GM12892 (cell line): ENCODE results near the gene ASTN2.
"Not testable (repeated sequence)": the region's sequence is repeated elsewhere in the genome, so short reads cannot be mapped to it uniquely, and the experiment has no call there.

Source experiments
- DNase-seq: peaks from one replicate; pipeline ENCODE4 v3.0.0; 2011; ENCODE audit not compliant: insufficient read length
- FAIRE-seq: peaks from 2 replicates; lab custom pipeline; 2011; peaks lifted over from hg19 to GRCh38; lab: Jason Lieb, UNC
- POLR2A ChIP-seq: IDR thresholded peaks from 2 replicates; pipeline ENCODE4 v1.6.1; 2011; ENCODE audit warnings: low read depth, low read length, control low read depth
- POLR2AphosphoS5 ChIP-seq: IDR thresholded peaks from 2 replicates; pipeline ENCODE4 v1.6.1; 2011; ENCODE audit warnings: low read depth, low read length, control low read depth
- TAF1 ChIP-seq: IDR thresholded peaks from 2 replicates; pipeline ENCODE4 v1.6.1; 2011; ENCODE audit warnings: low read depth, mild to moderate bottlenecking, control low read depth, low read length, borderline replicate concordance

ASTN2 gene

DNA sequence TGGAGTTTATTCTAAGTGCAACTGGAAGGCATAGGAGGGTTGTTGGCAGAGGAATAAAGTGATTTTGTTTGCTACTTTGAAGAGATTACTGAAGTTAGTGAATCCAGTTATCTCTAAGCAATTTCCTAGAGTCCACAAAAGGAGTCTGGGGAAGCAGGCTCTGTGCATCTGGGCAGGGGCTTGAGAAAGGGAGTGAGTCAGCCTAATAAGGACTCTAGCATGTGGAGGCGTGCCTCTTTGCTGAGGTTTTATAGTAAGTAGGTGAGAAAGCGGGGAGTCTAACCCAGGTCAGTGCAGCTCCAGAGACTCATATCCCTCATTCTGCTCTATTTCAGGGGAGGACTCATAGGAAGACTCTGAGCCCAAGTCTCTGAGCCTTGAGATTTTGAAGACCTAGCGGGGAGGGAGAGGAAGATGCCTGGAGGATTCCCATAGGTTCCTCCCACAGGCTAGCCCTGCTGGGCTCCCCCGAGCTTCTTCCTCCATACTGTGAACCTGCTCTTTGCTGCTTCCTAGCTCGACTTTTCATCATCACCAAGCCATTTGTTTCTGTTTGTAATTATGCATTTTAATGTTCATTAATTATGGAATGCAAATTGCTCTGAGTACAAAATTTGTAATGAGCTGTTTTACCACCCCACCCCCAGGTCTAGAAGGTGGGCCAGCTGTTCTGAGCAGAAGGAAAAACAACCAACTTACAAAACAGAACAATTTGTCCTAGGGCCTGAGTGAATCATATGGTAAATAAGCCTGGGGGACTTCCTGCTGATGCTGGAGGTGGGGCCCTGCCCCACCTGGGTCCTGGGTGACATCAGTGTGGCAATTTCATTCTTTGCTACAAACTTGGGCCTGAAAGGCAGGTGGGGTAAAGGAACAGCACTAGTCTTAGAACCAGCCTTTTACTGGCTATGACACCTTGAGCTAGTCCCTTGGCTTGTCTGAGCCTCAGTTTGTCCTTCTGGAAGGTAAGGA, 577.6 kb downstream of the ASTN2 start:
- TF ChIP-seq TAF1 (no peak), POLR2A (no peak), POLR2AphosphoS5 (no peak)
- DNase-seq = no peak
- FAIRE-seq = no peak

DNA sequence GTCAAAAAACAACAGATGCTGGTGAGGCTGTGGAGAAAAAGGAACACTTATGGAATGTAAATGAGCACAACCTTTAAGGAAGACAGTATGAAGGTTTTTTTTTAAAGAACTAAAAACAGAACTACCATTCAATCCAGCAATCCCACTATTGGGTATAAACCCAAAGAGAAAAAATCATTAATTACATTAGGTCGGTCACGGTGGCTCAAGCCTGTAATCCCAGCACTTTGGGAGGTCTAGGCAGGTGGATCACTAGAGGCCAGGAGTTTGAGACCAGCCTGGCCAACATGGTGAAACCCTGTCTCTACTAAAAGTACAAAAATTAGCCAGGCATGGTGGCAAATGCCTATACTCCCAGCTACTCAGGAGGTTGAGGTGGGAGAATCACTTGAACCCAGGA, 584.5 kb downstream of the ASTN2 start:
- not testable (repeated sequence) for DNase-seq, FAIRE-seq

DNA sequence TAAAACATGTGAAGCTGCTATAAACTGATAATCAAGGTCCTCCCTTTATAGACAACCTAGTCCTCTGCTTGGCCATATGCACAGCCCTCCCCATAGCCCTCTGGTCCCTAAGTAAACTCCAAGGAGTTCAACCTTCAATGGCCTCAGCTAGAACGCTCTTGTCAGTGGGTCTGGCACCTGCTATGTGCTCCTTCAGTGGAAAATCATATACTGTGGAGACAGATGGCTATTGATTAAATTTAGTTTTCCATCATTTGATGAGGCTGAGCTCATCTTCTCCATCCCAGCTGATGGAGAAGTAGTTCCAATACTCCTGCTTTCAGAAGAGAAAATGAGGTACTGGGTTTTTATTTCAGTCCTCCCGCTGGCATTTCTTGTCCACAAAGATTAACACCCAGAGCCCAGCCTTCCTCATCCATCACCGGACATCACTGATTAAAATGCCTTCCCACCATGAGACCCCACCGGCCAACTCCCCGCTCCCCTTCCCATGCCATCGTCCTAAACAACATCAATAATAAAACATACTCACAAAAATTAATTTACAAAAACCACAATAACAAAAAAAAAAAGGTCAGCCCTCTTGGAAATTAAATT, 593.1 kb downstream of the ASTN2 start:
- FAIRE-seq = no peak
- DNase-seq = no peak
- TF ChIP-seq POLR2A = no peak
- TF ChIP-seq POLR2AphosphoS5 = no peak
- no peak for TF ChIP-seq TAF1

DNA sequence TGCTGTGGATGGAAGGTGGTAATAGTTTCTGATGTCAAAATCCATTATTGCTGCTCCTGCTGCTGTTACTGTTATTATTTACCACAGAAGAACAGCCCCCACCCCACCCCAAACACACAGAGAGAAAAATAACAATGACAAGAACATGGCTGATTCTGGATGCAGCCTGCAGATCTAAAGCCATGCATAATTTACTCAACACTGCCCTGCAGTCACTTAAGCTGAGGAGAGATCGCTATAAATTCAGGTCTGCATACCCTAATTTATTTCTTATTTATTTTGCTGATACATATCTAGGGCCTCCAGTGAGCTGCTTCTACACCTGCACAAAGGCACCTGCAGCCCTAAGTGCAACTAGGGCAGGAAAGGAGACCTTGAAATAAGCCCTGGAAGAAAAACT, 595.7 kb downstream of the ASTN2 start:
- DNase-seq = no peak
- no peak for TF ChIP-seq POLR2A
- no peak for TF ChIP-seq POLR2AphosphoS5
- no peak for TF ChIP-seq TAF1
- no peak for FAIRE-seq

DNA sequence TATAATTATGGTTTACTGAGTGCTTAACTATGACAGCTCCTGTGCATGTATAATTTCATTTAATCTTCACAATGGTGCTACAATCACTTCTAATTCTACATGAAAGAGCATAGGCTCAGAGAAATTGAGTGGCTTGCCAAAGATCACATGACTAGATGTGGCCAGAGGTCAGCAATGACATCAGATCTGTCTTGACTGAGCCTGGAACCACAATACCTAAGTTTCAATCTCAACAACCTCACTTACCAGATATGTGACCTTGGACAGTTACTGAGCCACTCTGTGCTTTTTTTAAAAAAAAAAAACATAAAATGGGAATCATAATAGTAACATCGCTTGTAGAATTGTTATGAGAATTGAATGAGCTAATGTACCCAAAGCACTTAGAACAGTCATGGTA, 597.1 kb downstream of the ASTN2 start:
- FAIRE-seq (no peak), DNase-seq (no peak)
- no peak for TF ChIP-seq POLR2A

DNA sequence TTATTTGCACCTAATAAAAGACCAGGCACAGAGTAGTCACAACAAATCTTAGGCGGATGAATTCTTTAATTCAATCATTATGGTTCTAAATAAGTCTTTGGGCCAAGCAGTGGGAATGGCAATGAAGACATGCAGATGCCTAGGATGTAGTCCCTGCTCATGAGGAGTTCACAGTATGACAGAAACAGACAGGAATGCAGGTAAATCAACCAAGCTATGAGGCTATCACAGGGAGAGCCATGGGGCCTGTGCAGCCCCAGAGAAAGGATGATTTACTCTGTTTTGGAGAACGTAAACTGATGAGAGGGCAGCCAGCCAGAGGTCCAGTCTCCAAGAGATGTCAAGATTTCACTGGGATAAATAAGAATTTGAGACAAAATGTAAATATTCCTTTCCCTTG, 598.4 kb downstream of the ASTN2 start:
- FAIRE-seq (no peak), DNase-seq (no peak)
- no peak for TF ChIP-seq POLR2A
- TF ChIP-seq TAF1 = no peak

DNA sequence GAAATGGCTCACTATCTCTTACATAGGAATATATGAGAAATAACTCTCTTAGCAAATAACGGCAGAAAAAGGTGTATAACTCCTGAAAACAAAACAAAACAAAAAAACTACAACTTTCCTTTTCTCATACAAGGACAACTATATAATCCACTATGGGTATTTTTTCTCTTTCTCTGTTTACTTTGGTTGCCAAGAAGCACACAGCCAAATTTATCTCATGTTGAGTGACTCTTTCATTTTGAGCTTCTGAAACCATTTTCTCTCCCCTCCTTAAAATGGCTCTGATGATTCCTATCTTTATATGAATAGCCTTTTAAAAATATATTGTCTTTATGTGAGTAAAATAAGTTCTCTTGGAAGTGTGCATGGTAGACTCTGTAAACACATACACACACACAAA, 599.0 kb downstream of the ASTN2 start:
- DNase-seq (no peak), FAIRE-seq (no peak)
- no peak for TF ChIP-seq TAF1
- no peak for TF ChIP-seq POLR2A

DNA sequence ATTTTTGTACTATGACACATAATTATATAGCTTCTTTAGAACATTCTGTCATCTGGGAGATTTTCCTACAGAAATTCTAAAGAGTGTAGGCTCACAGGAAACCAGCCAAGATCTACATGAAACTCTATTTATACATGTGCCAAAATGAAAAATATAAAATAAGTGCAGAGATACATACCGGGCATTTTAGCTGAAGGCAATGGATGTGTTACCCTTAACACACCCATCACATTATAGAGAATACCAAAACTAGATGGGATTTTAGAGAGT, 601.9 kb downstream of the ASTN2 start:
- TF ChIP-seq POLR2AphosphoS5 = no peak
- TF ChIP-seq POLR2A = no peak
- TF ChIP-seq TAF1 = no peak
- FAIRE-seq (no peak), DNase-seq (no peak)

DNA sequence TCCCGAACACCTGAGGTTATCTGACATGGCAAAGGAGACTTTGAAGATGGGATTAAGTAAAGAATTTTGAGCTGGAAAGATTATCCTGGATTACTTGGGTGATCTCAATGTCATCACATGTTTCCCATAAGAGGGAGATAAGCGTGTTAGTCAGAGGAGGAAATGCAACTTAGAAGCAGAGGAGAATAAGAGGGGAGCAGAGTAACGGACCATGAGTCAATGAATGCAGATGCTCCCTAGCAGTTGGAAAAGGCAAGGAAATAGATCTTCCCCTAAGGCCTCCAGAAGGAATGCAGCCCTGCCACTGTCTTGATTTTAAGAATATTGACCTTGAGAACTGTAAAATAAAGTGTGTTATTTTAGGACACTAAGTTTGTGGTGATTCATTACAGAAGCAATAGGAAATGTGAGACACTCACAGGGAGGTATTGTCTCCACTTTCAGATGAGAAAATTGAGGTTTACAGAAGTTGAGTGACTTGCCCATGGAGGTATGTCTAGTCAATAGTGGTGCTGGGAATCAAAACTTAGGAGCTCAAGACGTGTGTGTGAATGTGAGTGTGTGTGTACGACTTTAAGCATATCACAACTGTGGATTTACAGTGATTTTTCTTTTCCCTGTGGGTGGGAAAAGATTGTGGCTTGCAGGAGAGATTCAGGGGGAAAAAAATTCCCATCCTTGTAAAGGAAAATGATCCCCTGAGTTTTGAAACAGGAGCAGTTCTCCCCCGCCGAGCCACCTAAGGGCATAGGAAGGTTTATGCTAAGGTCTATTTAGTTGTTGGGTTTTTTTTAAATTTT, 602.4 kb downstream of the ASTN2 start:
- DNase-seq = no peak
- no peak for TF ChIP-seq POLR2A
- FAIRE-seq = no peak

DNA sequence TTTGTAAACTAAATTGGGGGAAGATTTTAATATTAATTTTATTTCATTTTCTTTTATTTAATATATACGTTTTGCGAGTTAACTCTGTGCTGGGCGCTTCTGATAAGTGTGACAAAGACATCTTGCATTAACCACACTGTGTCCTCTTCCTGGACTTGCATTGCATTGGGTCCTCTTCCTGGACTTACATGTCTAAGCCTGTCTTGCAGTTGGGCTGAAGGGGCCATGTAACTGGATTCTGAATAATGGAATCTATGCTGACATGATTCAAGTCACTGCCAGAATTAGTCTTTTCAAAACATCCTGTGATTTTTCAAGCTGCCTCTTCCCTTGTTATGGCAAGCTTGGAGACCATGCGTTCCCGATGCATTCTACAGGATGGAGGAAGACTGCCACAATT, 605.2 kb downstream of the ASTN2 start:
- no peak for TF ChIP-seq TAF1
- no peak for TF ChIP-seq POLR2AphosphoS5
- no peak for TF ChIP-seq POLR2A
- FAIRE-seq = no peak

DNA sequence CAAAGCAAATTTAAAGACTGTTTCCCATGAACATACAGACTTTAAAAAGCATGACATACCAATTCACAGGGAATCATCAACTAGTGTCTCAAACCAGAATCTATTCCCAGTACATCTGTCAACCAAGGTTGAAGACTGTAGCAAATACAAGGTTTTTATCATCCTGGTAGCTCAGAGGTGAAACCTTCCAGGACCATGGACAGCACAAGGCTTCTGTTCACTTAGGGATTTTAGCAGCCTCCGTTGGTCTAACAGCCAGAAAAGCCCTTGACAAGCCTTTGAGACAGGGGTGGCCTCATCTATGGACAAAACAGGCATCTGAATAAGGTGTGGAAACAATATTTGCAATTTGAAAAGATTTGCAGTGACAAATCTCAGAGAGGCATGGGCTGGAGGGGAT, 608.8 kb downstream of the ASTN2 start:
- no peak for DNase-seq
- FAIRE-seq = no peak

More for the DNA sequence above, 605.2 kb downstream of the ASTN2 start:
- no peak for DNase-seq

DNA sequence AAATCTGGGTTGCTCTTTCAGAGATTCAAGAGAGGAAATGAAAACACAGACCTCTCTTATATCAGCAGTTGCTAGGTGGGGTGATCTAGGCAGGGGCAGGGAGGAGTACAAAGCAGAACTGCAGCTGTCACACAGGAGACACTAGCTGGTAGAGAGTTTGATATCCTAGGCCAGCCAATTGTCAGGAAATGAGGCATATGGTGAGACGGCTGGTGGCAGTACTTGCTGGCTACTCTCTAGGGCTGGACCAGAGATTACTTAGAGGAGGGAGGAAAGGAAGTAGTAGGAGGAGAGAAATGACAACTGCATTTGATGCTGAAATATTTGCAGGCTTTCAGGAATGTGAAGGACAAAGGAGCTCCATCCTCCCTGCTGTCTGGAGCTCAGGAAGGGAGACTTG, 614.0 kb downstream of the ASTN2 start:
- no peak for DNase-seq
- TF ChIP-seq TAF1 (no peak), POLR2A (no peak), POLR2AphosphoS5 (no peak)

More for the DNA sequence above, 608.8 kb downstream of the ASTN2 start:
- TF ChIP-seq POLR2AphosphoS5 = no peak
- no peak for TF ChIP-seq TAF1
- TF ChIP-seq POLR2A = no peak

More for the DNA sequence above, 614.0 kb downstream of the ASTN2 start:
- no peak for FAIRE-seq
